Prostate gland (tissue), 2 donors: ENCODE results near the gene STK17B.

Experiments used
- CTCF ChIP-seq, 4 experiments: fragments of 200-600 bp in 2 of 4; fragments of 450-650 bp in 2 of 4; sonication (generic) in 2 of 4; IDR thresholded peaks; 1 replicate in 3 of 4; 2 replicates in 1 of 4; pipeline ENCODE4 v1.5.1; 2016 to 2019; ENCODE audit warnings: antibody characterized with exemption in 4 of 4, mild to moderate bottlenecking in 2 of 4, moderate library complexity in 2 of 4
- POLR2A ChIP-seq: fragments of 450-650 bp; IDR thresholded peaks from one replicate; pipeline ENCODE4 v1.6.1; 2016; ENCODE audit warnings: antibody characterized with exemption, mild to moderate bottlenecking

- TF ChIP-seq CTCF (IDR thresholded peaks at IDR 0.05) (no peak), POLR2A (no peak)
Observed at GRCh38 chr2:196214156-196214555, 42.8 kb upstream of the STK17B start.
